GM23248 (cell line): ENCODE measurements around the gene CPT1C.

Source experiments
- EZH2 ChIP-seq: fragments of 200-600 bp; sonication (generic); IDR thresholded peaks from 2 replicates; pipeline ENCODE4 v1.6.1; 2018; ENCODE audit warnings: antibody characterized with exemption, mild to moderate bottlenecking; ENCODE audit not compliant: insufficient read depth, poor library complexity, severe bottlenecking
- EZH2phosphoT487 ChIP-seq: fragments of 200-600 bp; sonication (generic); IDR thresholded peaks from 2 replicates; pipeline ENCODE4 v1.6.1; 2018; ENCODE audit warnings: antibody characterized with exemption, moderate library complexity, mild to moderate bottlenecking, low read depth; ENCODE audit not compliant: insufficient read depth

- TF ChIP-seq EZH2, result no peak
- TF ChIP-seq EZH2phosphoT487, result no peak
Observed at GRCh38 chr19:49665036-49665350, 25.9 kb upstream of the CPT1C start.
